T-cell (primary cell): ENCODE measurements around the gene KLF3. TPM values are rescaled to one million over a fixed set of nuclear protein-coding genes. Genes with fewer than 3 reads are reported as not detected.

Experiments used
- ATAC-seq, 4 experiments: fragments of 200-7000 bp in 3 of 4; fragments of 150-1000 bp in 1 of 4; cut with Tn5 transposase; replicated peaks in 1 of 4; 1 replicate in 3 of 4; 2 replicates in 1 of 4; pipeline ENCODE4 v1.10.0; 2021; ENCODE audit warnings: moderate library complexity in 3 of 4, mild to moderate bottlenecking in 2 of 4, moderate number of reproducible peaks in 1 of 4
- CTCF ChIA-PET, 2 donors: fragments of 300-600 bp; sonication (Branson Sonifier 250); formaldehyde crosslinking; loops; one replicate each; lab custom pipeline; 2022; ENCODE audit warnings: antibody characterized with exemption in 2 of 2; lab: Charles Lee
- POLR2A ChIA-PET, 2 donors: fragments of 300-600 bp; sonication (Branson Sonifier 250); formaldehyde crosslinking; loops; one replicate each; lab custom pipeline; 2022; ENCODE audit warnings: antibody characterized with exemption in 2 of 2; lab: Charles Lee
- DNase-seq, 35 experiments: peaks; one replicate each; pipeline versions ENCODE4 v3.0.0 to v3.0.0-alpha.2; 2013 to 2023
- H3K27ac ChIP-seq: one replicate; pipeline ENCODE4 v1.5.1; 2013; ENCODE audit warnings: low read length
- H3K27me3 ChIP-seq, 2 experiments: replicated peaks in 1 of 2; 1 replicate in 1 of 2; 2 replicates in 1 of 2; pipeline versions ENCODE4 v1.6.1 to v1.7.0; 2013; ENCODE audit warnings: low read length in 1 of 2, mixed read lengths in 1 of 2; ENCODE audit not compliant: control insufficient read depth in 2 of 2, insufficient read depth in 2 of 2; ENCODE audit errors: extremely low read depth in 1 of 2
- H3K36me3 ChIP-seq, 2 donors: 1 replicate in 1 of 2; 2 replicates in 1 of 2; pipeline versions ENCODE4 v1.6.1 to v1.7.0; 2013; ENCODE audit warnings: low read length in 1 of 2; ENCODE audit not compliant: control insufficient read depth in 2 of 2, insufficient read depth in 1 of 2; ENCODE audit errors: extremely low read depth in 1 of 2
- H3K4me1 ChIP-seq, 2 experiments: 1 replicate in 1 of 2; 2 replicates in 1 of 2; pipeline versions ENCODE4 v1.6.1 to v1.7.0; 2013; ENCODE audit warnings: low read length in 2 of 2, mixed read lengths in 1 of 2; ENCODE audit not compliant: insufficient read depth in 2 of 2, control insufficient read depth in 1 of 2; ENCODE audit errors: extremely low read depth in 1 of 2
- H3K4me3 ChIP-seq, 2 donors: 1 replicate in 1 of 2; 2 replicates in 1 of 2; pipeline versions ENCODE4 v1.5.1 to v1.7.0; 2013; ENCODE audit warnings: mild to moderate bottlenecking in 2 of 2, low read length in 1 of 2, moderate library complexity in 1 of 2; ENCODE audit not compliant: control insufficient read depth in 1 of 2; ENCODE audit errors: extremely low read depth in 1 of 2
- H3K9me3 ChIP-seq: 2 replicates; pipeline ENCODE4 v1.7.0; 2013
- H3K27ac Mint-ChIP-seq, 2 donors: one replicate each; pipeline ENCODE4 v1.8.0; 2020 to 2021; ENCODE audit warnings: mild to moderate bottlenecking in 2 of 2, mixed read lengths in 2 of 2
- H3K27me3 Mint-ChIP-seq, 2 donors: one replicate each; pipeline ENCODE4 v1.8.0; 2021 to 2022; ENCODE audit warnings: mixed read lengths in 2 of 2
- H3K36me3 Mint-ChIP-seq: one replicate; pipeline ENCODE4 v1.8.0; 2021; ENCODE audit warnings: mixed read lengths
- H3K4me1 Mint-ChIP-seq, 3 donors: one replicate each; pipeline ENCODE4 v1.8.0; 2020 to 2022; ENCODE audit warnings: mixed read lengths in 3 of 3, mild to moderate bottlenecking in 1 of 3
- H3K4me3 Mint-ChIP-seq, 3 donors: one replicate each; pipeline ENCODE4 v1.8.0; 2020 to 2022; ENCODE audit warnings: mild to moderate bottlenecking in 3 of 3, mixed read lengths in 3 of 3, moderate library complexity in 3 of 3
- H3K9me3 Mint-ChIP-seq, 3 donors: one replicate each; pipeline ENCODE4 v1.8.0; 2020 to 2022; ENCODE audit warnings: mixed read lengths in 3 of 3
- WGBS: methylation state at CpG from one replicate; pipeline ENCODE4 v1.1.5; 2013; ENCODE audit warnings: missing lambda C conversion rate; ENCODE audit not compliant: insufficient coverage; 5-methylcytosine and 5-hydroxymethylcytosine counted together
- total RNA-seq, 35 experiments: library from RNA in 6 of 35; stranded (reverse) in 6 of 35; fragments of 120-200 nt in 1 of 35; gene quantifications; one replicate each; pipeline versions ENCODE4 v1.2.1 to v1.2.4 and lab custom pipeline; 2013 to 2026

KLF3 gene
- total RNA-seq, 5 donors from 2014 or later (not counting 1 experiment from before 2014, with no cell fraction given) = 115 to 127 (median 124) TPM

- DNase-seq (no peak), ATAC-seq (peak; percentile 16 to 29 (median 22))
- no peaks in the 10 kb centered on the region for H3K27me3 Mint-ChIP-seq
These were observed 9.4 kb downstream of the KLF3 start for GRCh38 chr4:38673130-38673978.

GRCh38 chr4:38674258-38675144, 10.5 kb downstream of the KLF3 start:
- peak in 3 of 4 experiments; percentile 13 to 30 (median 15) for ATAC-seq
- H3K4me3 Mint-ChIP-seq = peak overlapping the region; percentile 70 to 97 (median 82)
- H3K9me3 ChIP-seq = no peaks in the 10 kb centered on the region
- H3K27ac Mint-ChIP-seq = peak overlapping the region; percentile 94 to 96
- H3K9me3 Mint-ChIP-seq = no peaks in the 10 kb centered on the region
- H3K4me1 ChIP-seq = peaks cover 65 to 77% of the 10 kb centered on the region in 2 experiments
- H3K36me3 ChIP-seq = peaks cover 0 to 7% of the 10 kb centered on the region in 2 donors
- POLR2A ChIA-PET = interaction anchor here (0.6 to 1.3 kb wide), 7 partner anchors 18 to 354 kb away, joined by 3 to 10 read pairs (median 6); no protein-coding TSS in a partner anchor
- H3K4me3 ChIP-seq = no peak overlapping the region
- CTCF ChIA-PET = interaction anchor here (0.5 to 4.9 kb wide), 29 partner anchors 8 to 679 kb away, joined by 3 to 67 read pairs (median 4); no protein-coding TSS in a partner anchor
- H3K27me3 Mint-ChIP-seq = no peaks in the 10 kb centered on the region
- H3K27me3 ChIP-seq = no peaks in the 10 kb centered on the region
- peak overlapping the region; percentile 72 for H3K27ac ChIP-seq
- H3K4me1 Mint-ChIP-seq = peaks cover 92 to 99% (median 97%) of the 10 kb centered on the region in 3 donors
- WGBS = 61% methylated on average over 4 of the region's 13 CpGs
- no peak for DNase-seq
- H3K36me3 Mint-ChIP-seq = peaks cover 27% of the 10 kb centered on the region

More at GRCh38 chr4:38673130-38673978, 9.4 kb downstream of the KLF3 start:
- Mint-ChIP-seq H3K27ac (peak overlapping the region; percentile 94 to 96), H3K4me1 (peaks cover 92 to 97% (median 97%) of the 10 kb centered on the region in 3 donors), H3K9me3 (no peaks in the 10 kb centered on the region), H3K36me3 (peaks cover 15% of the 10 kb centered on the region), H3K4me3 (peak overlapping the region; percentile 70 to 97 (median 82))
- 90% methylated on average over 2 of the region's 7 CpGs for WGBS
- Histone ChIP-seq H3K27me3 (no peaks in the 10 kb centered on the region), H3K27ac (peak overlapping the region; percentile 72), H3K36me3 (peaks cover 0 to 2% of the 10 kb centered on the region in 2 donors), H3K4me1 (peaks cover 70 to 81% of the 10 kb centered on the region in 2 experiments), H3K4me3 (peak overlapping the region in 1 of 2 donors; percentile 23), H3K9me3 (no peaks in the 10 kb centered on the region)
- ChIA-PET CTCF (interaction anchor here (0.6 to 4.9 kb wide), 4 partner anchors 14 to 494 kb away, joined by 3 to 67 read pairs (median 24); no protein-coding TSS in a partner anchor), POLR2A (interaction anchor here in 1 of 2 donors (0.9 kb wide), 1 partner anchor 17 kb away, joined by 10 read pairs; no protein-coding TSS in a partner anchor)

GRCh38 chr4:38675146-38676121, 11.4 kb downstream of the KLF3 start:
- Mint-ChIP-seq H3K36me3 (peaks cover 31% of the 10 kb centered on the region), H3K4me1 (peaks cover 87 to 98% (median 94%) of the 10 kb centered on the region in 3 donors), H3K27ac (peak overlapping the region; percentile 94 to 96), H3K4me3 (peak overlapping the region; percentile 70 to 97 (median 82)), H3K27me3 (no peaks in the 10 kb centered on the region), H3K9me3 (no peaks in the 10 kb centered on the region)
- Histone ChIP-seq H3K27ac (peak overlapping the region; percentile 72), H3K9me3 (no peaks in the 10 kb centered on the region), H3K27me3 (no peaks in the 10 kb centered on the region), H3K4me3 (no peak overlapping the region), H3K4me1 (peaks cover 60 to 72% of the 10 kb centered on the region in 2 experiments), H3K36me3 (peaks cover 0 to 11% of the 10 kb centered on the region in 2 donors)
- peak; percentile 55 to 94 (median 78) for DNase-seq
- 4% methylated on average over 4 of the region's 7 CpGs for WGBS
- ATAC-seq = peak; percentile 51 to 65 (median 58)
- ChIA-PET POLR2A (interaction anchor here (0.5 to 1.3 kb wide), 12 partner anchors 21 to 498 kb away, joined by 3 to 9 read pairs (median 4); no protein-coding TSS in a partner anchor), CTCF (interaction anchor here (0.6 to 4.9 kb wide), 32 partner anchors 9 to 678 kb away, joined by 3 to 67 read pairs (median 4); no protein-coding TSS in a partner anchor)

- Mint-ChIP-seq H3K36me3 (peaks cover 38% of the 10 kb centered on the region), H3K9me3 (no peaks in the 10 kb centered on the region), H3K27ac (no peak overlapping the region), H3K27me3 (no peaks in the 10 kb centered on the region), H3K4me3 (peak overlapping the region in 1 of 3 donors; percentile 47), H3K4me1 (peaks cover 83 to 94% (median 88%) of the 10 kb centered on the region in 3 donors)
- Histone ChIP-seq H3K4me1 (peaks cover 46 to 64% of the 10 kb centered on the region in 2 experiments), H3K27ac (no peak overlapping the region), H3K4me3 (no peak overlapping the region), H3K27me3 (no peaks in the 10 kb centered on the region), H3K9me3 (no peaks in the 10 kb centered on the region), H3K36me3 (peaks cover 0 to 25% of the 10 kb centered on the region in 2 donors)
- ChIA-PET POLR2A (interaction anchor here (0.6 to 0.9 kb wide), 2 partner anchors 14 to 358 kb away, joined by 3 to 4 read pairs; no protein-coding TSS in a partner anchor), CTCF (interaction anchor here (0.5 to 4.9 kb wide), 9 partner anchors 105 to 964 kb away, joined by 3 to 67 read pairs (median 6); no protein-coding TSS in a partner anchor)
- ATAC-seq (no peak), DNase-seq (no peak)
- 97% methylated on average over 4 of the region's 12 CpGs for WGBS
These were observed 13.0 kb downstream of the KLF3 start for GRCh38 chr4:38676986-38677385.

GRCh38 chr4:38677441-38677840, 13.4 kb downstream of the KLF3 start:
- H3K36me3 Mint-ChIP-seq = peaks cover 42% of the 10 kb centered on the region
- no peak overlapping the region for H3K27ac ChIP-seq

More at GRCh38 chr4:38677441-38677840, 13.4 kb downstream of the KLF3 start:
- Histone ChIP-seq H3K9me3 (no peaks in the 10 kb centered on the region), H3K36me3 (peaks cover 0 to 29% of the 10 kb centered on the region in 2 donors), H3K4me1 (peaks cover 45 to 64% of the 10 kb centered on the region in 2 experiments), H3K27me3 (no peaks in the 10 kb centered on the region), H3K4me3 (no peak overlapping the region)
- DNase-seq (peak in 4 of 35 experiments; percentile 32 to 51 (median 40)), ATAC-seq (peak in 1 of 4 experiments; percentile 26)
- H3K4me3 Mint-ChIP-seq = peak overlapping the region in 2 of 3 donors; percentile 26 to 47
- ChIA-PET POLR2A (interaction anchor here (0.6 to 0.9 kb wide), 2 partner anchors 14 to 359 kb away, joined by 3 to 4 read pairs; no protein-coding TSS in a partner anchor), CTCF (interaction anchor here (0.5 to 4.9 kb wide), 9 partner anchors 23 to 964 kb away, joined by 3 to 67 read pairs (median 6); no protein-coding TSS in a partner anchor)
- H3K27me3 Mint-ChIP-seq = no peaks in the 10 kb centered on the region
- peak overlapping the region in 1 of 2 donors; percentile 66 for H3K27ac Mint-ChIP-seq
- peaks cover 83 to 94% (median 87%) of the 10 kb centered on the region in 3 donors for H3K4me1 Mint-ChIP-seq
- 30% methylated on average over 3 of the region's 6 CpGs for WGBS
- H3K9me3 Mint-ChIP-seq = no peaks in the 10 kb centered on the region
